Activated CD8-positive, alpha-beta memory T cell treated with anti-CD3 and anti-CD28 coated beads, Interleukin-2, amount 10 ng/mL, durations not matched to agents 7 days and 5 days (primary cell): ENCODE measurements around the gene RIOK3. TPM values are rescaled to one million over a fixed set of nuclear protein-coding genes. Genes with fewer than 3 reads are reported as not detected.

ENCODE experiments used
- ATAC-seq: fragments of 150-1000 bp; cut with Tn5 transposase; one replicate; pipeline ENCODE4 v1.10.0; 2021; ENCODE audit warnings: moderate library complexity
- CTCF ChIA-PET: fragments of 350-600 bp; sonication (Branson Sonifier 250); formaldehyde crosslinking; loops from one replicate; lab custom pipeline; 2021; ENCODE audit warnings: antibody characterized with exemption; lab: Charles Lee
- DNase-seq: peaks from one replicate; pipeline ENCODE4 v3.0.0-alpha.2; 2020
- H3K27ac Mint-ChIP-seq: one replicate; pipeline ENCODE4 v1.8.0; 2021; ENCODE audit warnings: mild to moderate bottlenecking, mixed read lengths
- H3K27me3 Mint-ChIP-seq: one replicate; pipeline ENCODE4 v1.8.0; 2021; ENCODE audit warnings: mixed read lengths
- H3K36me3 Mint-ChIP-seq: one replicate; pipeline ENCODE4 v1.8.0; 2021; ENCODE audit warnings: mild to moderate bottlenecking, mixed read lengths
- H3K4me1 Mint-ChIP-seq: one replicate; pipeline ENCODE4 v1.8.0; 2021; ENCODE audit warnings: mixed read lengths
- H3K4me3 Mint-ChIP-seq: one replicate; pipeline ENCODE4 v1.8.0; 2021; ENCODE audit warnings: mild to moderate bottlenecking, moderate library complexity, mixed read lengths
- H3K9me3 Mint-ChIP-seq: one replicate; pipeline ENCODE4 v1.8.0; 2022; ENCODE audit warnings: low read depth, mixed read lengths
- total RNA-seq, 2 experiments: library from RNA; stranded (reverse); gene quantifications; one replicate each; pipeline ENCODE4 v1.2.3, GENCODE V29; 2021

The RIOK3 gene
- total RNA-seq, 2 experiments from 2014 or later = 47.9 to 63.4 TPM

DNA sequence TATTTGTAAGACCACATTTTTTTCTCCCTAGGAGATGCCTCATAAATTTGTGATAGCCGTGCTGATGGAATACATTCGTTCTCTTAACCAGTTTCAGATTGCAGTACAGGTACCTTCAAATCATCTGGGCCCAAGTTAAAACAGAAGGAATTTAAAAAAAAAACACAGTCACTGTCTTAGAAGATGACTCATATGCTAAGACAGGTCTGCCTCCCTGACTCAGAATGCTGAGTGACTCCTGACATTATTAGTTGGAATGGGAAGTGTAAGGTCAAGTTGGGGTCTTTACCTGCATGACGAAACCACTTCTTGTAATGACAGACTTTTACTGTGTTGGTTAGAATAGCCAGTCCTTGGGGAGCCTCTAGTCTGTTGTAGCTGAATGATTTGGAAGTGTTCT, 76.5 kb downstream of the RIOK3 start:
- Mint-ChIP-seq H3K36me3 (peaks cover 45% of the 10 kb centered on the region), H3K9me3 (no peaks in the 10 kb centered on the region), H3K4me1 (peaks cover 5% of the 10 kb centered on the region), H3K27ac (no peak overlapping the region), H3K4me3 (no peak overlapping the region), H3K27me3 (no peaks in the 10 kb centered on the region)
- peak; percentile 45 for ATAC-seq
- CTCF ChIA-PET = no interaction called here
- no peak for DNase-seq

DNA sequence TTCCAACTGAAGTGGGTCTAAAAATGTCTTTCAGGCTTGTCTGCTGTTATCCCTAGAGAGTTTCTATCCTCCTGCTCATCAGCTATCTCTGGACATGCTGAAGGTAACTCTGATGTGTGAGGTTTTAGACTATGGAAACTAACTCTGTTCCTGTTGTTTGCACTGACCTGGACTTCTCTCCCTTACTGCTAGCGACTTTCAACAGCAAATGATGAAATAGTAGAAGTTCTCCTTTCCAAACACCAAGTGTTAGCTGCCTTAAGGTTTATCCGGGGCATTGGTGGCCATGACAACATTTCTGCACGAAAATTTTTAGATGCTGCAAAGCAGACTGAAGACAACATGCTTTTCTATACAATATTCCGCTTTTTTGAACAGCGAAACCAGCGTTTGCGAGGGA, 77.1 kb downstream of the RIOK3 start:
- Mint-ChIP-seq H3K27me3 (no peaks in the 10 kb centered on the region), H3K4me1 (peaks cover 5% of the 10 kb centered on the region), H3K27ac (no peak overlapping the region), H3K36me3 (peaks cover 47% of the 10 kb centered on the region), H3K9me3 (no peaks in the 10 kb centered on the region), H3K4me3 (no peak overlapping the region)
- no peak for ATAC-seq
- DNase-seq = no peak
- CTCF ChIA-PET = interaction anchor here (2.5 kb wide), 1 partner anchor 15 kb away, joined by 13 read pairs; no protein-coding TSS in a partner anchor

DNA sequence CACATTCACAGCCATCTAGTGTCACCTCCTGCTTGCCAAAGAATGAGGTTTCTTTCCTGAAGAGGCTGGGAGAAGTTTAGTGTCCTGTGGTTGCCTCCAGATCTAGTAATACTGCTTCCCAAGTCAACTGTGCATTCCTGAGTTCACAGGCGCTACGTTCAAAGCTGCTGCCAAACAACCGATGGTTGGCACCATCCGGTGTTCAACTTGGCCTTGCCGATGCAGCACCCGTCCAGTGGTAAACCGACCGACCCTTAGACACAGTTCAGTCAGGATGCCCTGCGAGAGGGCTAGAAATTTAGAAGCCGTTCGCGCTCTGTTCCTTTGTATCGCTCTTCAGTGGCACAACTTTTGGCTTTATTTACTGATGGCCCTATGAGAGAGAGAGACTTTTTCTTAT, 78.8 kb downstream of the RIOK3 start:
- Mint-ChIP-seq H3K4me1 (peaks cover 5% of the 10 kb centered on the region), H3K4me3 (no peak overlapping the region), H3K27ac (no peak overlapping the region), H3K27me3 (no peaks in the 10 kb centered on the region), H3K36me3 (peaks cover 49% of the 10 kb centered on the region), H3K9me3 (no peaks in the 10 kb centered on the region)
- ATAC-seq (no peak), DNase-seq (no peak)
- CTCF ChIA-PET = interaction anchor here (1.0 to 2.5 kb wide), 2 partner anchors 9 to 17 kb away, joined by 3 to 13 read pairs; no protein-coding TSS in a partner anchor

Other genes with a start within 250 kb of the RIOK3 start
- 10 to 100 TPM; 48.7 to 51.7 TPM for gene RMC1, start 50.2 kb downstream of the RIOK3 start, total RNA-seq
- 10 to 100 TPM; 36.1 to 37.4 TPM for gene NPC1, start 133.2 kb downstream of the RIOK3 start, total RNA-seq
- not detected for gene ANKRD29, start 209.6 kb downstream of the RIOK3 start, total RNA-seq
- under 1 TPM in 1 of 2 experiments, not detected in 1; 0.23 TPM for gene LAMA3, start 236.2 kb downstream of the RIOK3 start, total RNA-seq